ENCODE measurements around the gene UTP15.
A peak's percentile ranks its signal among the peaks of the same experiment; 100 is the strongest.

Gene UTP15

DNA sequence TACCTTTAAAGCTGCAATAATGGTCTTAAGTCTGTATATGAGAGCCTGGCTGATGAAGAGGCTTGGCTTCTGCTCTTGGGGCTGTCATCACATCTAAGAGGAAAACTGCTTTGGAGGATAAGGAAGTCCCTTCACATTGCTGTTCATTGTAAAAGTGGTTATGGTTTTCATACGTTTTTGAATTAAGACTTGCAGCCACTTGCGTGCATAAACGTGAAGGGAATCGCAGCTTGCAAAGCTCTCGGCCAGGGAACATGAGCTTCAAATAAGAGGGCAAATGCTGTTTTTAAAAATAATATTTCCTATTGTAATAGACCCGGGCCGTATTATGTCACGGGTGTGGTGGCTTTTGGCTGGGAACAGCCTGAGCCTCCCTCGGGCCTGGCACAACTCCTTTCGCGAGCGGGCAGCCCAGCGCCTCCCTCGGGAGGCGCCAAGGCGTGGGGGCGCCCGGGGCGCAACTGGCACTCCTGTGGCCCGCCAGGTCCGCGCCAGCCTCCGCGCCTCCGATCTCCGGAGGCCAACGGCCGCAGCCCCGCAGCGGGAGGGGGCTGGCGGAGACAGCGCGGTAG is 59.9 kb downstream of the UTP15 start:
- DNase-seq, result no peak

- peak; percentile 8 to 19 for DNase-seq
Observed at GRCh38 chr5:73625944-73626811, 60.6 kb downstream of the UTP15 start, which contains the start of gene ARHGEF28. ARHGEF28 (plus strand) TSS chr5:73626196; CDS start chr5:73684852, 58,656 bp downstream.

DNA sequence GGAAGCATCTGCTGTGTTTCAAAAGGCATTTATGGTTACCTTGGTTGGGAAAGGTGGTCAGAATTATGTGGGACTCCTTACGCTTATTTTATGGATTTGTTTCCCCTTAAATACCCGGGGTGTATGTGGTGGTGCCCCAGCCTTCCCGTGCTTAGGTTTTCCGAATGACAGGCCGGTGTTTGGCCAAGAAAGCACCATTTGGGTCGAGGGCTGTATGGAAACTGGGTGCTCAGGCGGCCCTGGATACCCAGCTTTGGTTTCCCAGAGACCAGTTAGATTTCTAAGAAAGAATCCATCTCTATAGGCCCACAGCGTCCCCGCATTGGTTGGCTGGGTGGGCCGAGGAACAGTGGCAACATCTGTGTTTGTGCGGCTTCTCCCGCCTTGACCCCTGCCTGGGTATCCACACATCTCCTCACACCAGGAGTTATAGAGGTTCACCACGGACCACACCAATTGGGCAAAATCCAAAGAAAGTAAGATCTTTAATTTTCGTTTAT is 61.3 kb downstream of the UTP15 start:
- no peak for DNase-seq

- no peak for DNase-seq
Observed at GRCh38 chr5:73629456-73629855, 63.9 kb downstream of the UTP15 start.

DNA sequence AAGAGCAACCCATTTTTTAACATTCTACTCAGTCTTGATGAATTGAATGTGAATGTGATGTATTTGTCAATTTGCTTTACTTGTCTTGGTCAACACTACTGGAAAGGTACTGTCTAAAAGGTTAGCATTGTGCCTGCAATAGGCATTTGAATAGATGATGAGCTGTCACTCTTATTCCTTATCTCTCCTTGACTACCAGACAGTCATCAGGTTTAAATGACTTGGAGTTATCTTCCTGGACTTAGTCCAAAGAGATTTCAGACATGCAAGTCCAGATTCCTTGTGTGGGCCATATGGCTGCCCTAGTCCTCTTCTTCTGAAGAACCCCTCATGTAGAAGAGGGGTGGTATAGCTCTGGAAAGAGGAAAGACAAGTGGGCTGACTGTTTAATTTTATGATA is 65.2 kb downstream of the UTP15 start:
- DNase-seq, result no peak

DNA sequence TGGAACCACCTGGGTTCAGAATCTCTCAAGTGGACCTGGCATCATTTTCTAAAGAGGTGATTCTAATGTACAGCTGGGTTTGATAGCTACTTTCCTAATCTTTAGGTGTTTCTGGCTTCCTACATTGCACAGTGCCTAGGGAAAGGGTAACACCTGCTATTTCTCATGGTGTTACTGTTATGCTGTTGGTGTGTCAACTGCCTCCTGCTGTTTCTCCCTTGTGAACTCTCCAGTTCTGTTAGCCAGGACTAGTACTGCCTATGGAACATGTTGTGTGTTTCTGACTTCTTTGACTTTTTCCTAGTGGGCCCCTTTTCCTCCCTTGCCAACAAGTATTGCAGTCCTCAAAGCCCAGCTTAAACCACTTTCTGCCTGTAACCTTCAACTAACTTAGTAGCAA is 66.0 kb downstream of the UTP15 start:
- DNase-seq, result no peak
